GM19395 (cell line): ENCODE data around the gene RTP3.
"Not testable (repeated sequence)": the region's sequence is repeated elsewhere in the genome, so short reads cannot be mapped to it uniquely, and the experiment has no call there.

Experiments
- ATAC-seq: cut with Tn5 transposase; IDR thresholded peaks from one replicate; pipeline ENCODE4 v1.9.1; 2021; ENCODE audit warnings: mild to moderate bottlenecking, moderate library complexity; ENCODE audit not compliant: unreplicated experiment

RTP3 gene

DNA sequence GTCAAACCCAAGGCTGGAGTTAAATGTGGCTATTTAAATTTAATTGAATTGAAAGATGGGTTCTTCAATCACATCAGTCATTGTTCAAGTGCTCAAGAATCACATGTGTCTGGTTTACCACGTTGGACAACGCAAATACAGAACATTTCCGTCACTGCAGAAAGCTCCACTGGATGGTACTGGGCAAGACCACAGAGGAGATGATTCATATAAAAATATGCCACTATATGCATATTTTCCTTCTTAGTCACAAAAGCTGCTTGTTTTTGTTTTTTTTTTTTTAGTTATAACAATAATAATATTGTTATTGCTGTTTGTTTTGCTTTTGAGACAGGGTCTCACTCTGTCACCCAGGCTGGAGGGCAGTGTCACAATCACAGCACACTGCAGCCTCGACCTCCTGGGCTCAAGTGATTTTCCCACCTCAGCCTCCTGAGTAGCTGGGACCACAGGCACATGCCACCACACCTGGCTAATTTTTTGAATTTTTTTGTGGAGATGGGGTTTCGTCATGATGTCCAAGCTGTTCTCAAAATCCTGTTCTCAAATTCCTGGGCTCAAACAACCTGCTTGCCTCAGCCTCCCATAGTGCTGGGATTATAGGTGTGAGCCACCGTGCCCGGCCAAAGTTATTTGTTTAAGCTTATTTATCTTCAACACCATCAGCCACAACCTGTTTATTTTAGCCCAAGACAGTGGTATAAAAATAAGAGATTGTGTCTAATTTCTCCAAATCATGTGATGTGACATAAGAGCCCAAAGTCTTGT, 19.4 kb downstream of the RTP3 start:
- ATAC-seq = no peak

DNA sequence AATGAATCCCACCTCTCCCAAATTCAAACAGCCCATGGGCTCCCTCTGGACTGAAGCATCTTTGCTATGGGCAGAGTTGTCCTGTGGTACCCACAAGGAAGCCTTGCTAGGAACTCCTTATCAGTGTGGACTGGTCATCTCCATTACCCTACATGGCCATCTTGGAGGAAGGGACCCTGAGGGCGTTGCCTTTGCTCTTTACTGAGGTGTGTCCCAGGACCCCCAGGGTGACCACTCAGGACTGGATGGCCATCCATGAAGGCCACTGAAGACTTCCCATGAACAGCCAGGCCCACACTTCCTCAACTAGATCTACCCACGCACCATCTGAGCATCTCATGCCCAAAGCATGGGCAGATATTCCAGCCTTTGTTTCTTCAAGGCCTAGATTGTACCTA, 20.0 kb downstream of the RTP3 start:
- no peak for ATAC-seq

- no peak for ATAC-seq
These were observed 22.2 kb downstream of the RTP3 start for GRCh38 chr3:46519952-46520351.

- no peak for ATAC-seq
These were observed 22.8 kb downstream of the RTP3 start for GRCh38 chr3:46520531-46520930.

- no peak for ATAC-seq
These were observed 23.3 kb downstream of the RTP3 start for GRCh38 chr3:46521096-46521495.

DNA sequence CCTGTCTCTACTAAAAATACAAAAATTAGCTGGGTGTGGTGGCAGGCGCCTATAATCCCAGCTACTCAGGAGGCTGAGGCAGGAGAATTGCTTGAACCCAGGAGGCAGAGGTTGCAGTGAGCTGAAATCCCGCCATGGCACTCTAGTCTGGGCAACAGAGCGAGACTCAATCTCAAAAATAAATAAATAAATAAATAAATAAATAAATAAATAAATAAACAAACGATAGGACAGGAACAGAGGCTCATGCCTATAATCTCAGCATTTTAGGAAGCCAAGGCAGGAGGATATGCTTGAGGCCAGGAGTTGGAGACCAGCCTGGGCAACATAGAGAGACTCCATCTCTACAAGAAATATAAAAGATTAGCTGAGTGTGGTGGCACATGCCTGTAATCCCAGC, 24.4 kb downstream of the RTP3 start:
- not testable (repeated sequence) for ATAC-seq

GRCh38 chr3:46523556-46523955, 25.8 kb downstream of the RTP3 start:
- ATAC-seq = no peak

DNA sequence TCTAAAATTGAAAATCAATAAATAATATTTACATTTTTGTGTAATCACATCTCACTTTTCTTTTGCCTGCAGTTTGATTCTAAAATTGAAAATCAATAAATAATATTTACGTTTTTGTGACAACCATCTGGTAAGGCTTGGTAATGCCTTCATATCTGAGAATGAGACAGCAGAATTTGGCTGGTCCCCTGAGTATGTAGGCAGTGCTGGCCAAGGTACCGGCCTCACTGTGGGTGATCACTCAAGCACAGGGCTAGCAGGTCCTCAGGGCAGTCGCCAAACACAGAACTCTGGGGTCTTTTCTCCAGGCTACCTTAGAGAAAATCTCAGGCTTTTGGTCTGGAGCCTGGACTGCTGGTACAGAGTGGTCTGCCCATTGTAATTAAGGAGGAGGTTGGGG, 26.2 kb downstream of the RTP3 start:
- ATAC-seq = no peak

DNA sequence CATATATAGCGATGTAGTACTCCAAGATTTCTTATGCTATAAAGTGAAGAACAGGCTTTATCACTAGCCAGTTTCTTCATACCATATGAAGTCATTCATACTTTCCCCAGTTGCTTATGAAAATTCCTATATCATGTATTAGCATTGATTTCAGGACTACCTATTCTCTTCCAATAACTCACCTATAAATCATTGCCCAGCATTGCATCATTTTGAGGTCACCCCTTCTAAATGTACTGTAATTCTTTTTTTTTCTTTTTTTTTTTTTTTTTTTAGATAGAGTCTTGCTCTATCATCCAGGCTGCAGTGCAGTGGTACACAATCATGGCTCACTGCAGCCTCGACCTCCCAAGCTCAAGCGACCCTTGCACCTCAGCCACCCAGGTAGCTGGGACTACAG, 27.1 kb downstream of the RTP3 start:
- no peak for ATAC-seq

GRCh38 chr3:46527239-46527638, 29.5 kb downstream of the RTP3 start:
- ATAC-seq = no peak

DNA sequence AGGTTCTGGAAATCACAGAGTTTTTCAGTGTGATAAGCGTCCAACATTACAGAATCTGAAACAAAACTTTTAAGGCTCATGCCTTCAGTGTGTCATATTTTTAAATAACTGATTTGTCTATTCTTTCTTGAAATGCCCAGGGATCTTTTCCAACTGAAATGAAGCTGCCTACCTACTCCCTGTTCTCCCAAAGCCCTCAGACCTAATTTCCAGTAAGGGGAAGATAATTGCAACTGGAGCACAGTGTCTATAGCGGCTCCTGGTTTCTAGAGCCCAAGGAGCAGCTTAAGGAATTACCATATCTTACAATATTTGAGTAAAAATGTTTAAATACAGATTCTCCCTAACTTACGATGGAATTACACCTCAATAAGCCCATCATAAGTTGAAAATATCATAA, 35.3 kb downstream of the RTP3 start:
- no peak for ATAC-seq

- no peak for ATAC-seq
These were observed 38.0 kb downstream of the RTP3 start for GRCh38 chr3:46535746-46536145.

DNA sequence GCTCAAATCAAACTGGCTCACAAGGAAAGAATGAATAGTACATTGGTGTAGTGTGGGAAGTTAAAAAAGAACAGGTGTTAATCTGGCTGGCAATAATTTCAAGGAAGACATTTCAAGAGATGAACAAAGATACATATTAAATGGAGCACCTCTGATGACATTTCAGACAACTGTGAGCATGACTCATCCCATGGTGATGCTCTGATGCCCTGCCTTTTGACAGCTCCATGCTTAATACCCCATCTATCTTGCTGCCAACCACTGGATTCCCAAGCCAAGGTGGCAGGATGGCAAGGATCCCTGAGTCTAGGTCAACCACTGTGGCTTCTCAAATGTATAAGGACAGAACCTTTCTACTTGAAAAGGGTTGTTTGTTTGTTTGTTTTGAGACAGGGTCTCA, 39.0 kb downstream of the RTP3 start:
- no peak for ATAC-seq

DNA sequence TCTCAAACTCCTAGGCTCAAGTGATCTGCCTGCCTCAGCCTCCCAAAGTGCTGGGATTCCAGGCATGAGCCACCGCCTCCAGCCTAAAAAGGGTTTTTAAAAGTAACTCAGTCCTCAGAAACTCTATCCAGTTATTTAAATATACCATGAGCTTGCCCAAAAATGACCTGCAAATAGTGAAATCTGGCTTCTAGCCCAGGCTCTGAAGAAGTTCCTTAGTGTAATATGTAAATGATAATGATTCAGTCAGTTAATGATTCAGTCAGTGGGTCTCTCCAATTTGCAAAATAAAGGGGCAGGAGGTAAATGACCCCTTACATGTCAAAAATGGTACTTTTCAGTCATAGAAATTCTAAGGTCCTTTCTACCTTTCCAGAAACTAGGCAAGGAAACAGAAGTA, 39.5 kb downstream of the RTP3 start:
- ATAC-seq = no peak

- no peak for ATAC-seq
These were observed 40.0 kb downstream of the RTP3 start for GRCh38 chr3:46537779-46538178.

DNA sequence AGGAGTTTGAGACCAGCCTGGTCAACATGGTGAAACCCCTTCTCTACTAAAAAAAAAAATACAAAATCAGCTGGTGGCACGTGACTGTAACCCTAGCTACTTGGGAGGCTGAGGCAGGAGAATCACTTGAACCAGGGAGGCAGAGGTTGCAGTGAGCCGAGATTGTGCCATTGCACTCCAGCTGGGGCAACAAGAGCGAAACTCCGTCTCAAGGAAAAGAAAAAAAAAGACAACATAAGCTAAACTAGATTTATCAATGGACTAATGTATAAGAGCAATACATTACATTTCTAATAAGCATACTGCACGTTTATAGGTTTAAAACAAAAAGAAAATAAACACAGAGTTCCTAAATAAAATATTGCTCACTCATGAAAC, 40.6 kb downstream of the RTP3 start:
- not testable (repeated sequence) for ATAC-seq

DNA sequence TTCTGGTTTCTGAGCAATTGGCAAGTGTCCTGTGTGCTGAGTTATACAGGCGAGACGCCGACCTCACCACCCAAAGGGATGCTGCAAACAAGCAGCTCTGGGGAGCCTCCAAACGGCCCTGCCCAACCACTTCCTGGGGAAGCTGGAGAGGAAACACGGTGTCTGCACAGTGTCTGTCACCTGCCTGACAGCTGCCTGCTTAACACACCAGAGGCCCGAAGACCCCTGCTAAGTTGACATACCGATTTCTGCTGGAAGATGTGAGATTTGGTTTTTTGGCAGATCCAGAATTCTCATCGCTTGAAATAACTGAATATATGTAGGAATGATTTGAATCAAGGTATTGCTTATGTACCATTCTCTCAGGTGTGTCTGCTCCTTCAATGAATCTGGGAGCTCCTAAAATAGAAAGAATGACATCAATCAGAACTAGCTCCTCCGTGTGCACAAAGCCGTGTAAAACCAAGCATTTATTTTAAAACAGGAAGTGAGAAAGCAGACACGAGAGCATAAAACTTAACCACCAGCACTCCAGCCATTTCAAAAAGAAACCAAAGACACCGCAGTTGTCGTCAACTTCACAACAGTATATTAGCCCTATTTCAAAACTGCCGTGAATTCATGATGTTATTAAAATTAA, 41.1 kb downstream of the RTP3 start:
- peak; percentile 80 for ATAC-seq

DNA sequence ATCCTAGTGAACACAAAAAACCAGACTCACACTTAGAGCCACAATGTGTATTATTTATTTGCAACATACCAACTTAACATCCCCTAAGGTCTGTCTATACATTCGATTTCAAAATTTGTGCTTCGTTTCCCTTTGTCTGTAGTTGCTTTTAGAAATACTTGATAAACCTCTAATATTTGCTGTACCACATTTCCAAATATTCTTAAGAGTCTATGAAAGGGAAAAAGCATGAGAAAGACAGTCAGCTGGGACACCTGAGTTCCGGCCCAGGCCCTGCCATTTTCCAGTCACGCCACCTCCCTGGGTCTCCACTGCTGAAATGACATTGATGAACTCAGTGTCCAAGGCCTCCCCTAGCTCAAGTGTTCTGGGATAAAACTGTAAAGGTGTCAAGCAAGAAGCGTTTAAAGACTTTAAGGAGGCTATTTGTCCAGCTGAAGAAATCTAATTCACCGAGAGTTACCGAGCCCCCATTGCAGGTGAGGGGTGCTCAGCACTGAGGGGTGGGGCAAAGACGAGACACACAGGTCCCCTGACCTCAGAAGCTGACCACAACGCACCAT, 41.7 kb downstream of the RTP3 start:
- ATAC-seq = no peak

DNA sequence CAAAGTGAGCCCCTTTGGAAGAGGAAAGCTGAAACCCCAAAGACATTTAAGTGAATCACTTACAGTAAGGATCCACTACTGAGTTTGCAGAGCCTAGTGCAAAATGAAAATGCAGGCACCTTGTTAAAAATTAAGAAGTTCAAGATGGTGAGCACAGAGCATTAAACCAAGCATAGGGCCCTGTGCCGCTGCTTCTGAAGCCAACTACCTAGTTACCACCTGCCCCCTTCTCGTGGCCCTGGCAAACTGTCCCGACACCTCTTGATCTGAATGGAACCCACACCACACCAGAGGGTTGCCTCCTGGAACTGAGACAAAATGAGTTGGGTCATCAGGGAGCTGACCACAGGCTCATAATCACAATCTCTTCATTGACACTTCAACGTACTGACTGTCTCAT, 42.8 kb downstream of the RTP3 start:
- ATAC-seq = no peak

GRCh38 chr3:46541835-46542234, 44.1 kb downstream of the RTP3 start:
- ATAC-seq = no peak

DNA sequence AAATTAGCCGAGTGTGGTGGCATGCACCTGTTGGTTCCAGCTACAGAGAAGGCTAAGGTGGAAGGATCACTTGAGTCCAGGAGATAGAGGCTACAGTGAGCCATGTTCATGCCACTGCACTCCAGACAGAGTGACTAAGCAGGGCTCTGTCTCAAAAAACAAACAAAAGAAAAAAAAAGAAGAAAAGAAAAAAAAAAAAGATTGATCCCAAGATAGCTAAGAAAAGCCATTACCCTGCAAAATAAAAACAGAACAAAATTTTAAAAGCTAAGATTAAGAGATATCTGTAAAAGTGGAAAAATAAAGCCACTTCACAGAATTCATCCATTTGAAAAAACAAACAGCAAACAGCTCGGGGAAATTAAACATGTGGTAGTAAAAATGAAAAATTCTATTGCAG, 44.6 kb downstream of the RTP3 start:
- no peak for ATAC-seq

- no peak for ATAC-seq
These were observed 45.0 kb downstream of the RTP3 start for GRCh38 chr3:46542801-46543201.
